Fibroblast of mammary gland (primary cell): ENCODE measurements around the gene YAF2.

Experiments used
- DNase-seq: peaks from one replicate; pipeline ENCODE4 v3.0.0-alpha.2; 2010; ENCODE audit warnings: low read depth
- H3K4me3 ChIP-seq: 2 replicates; pipeline ENCODE4 v1.5.1; 2011; ENCODE audit warnings: low read depth, mild to moderate bottlenecking, low read length, moderate library complexity; ENCODE audit not compliant: control insufficient read depth
- TF ChIP-seq, protein P1 (sequence below): conservative IDR thresholded peaks from 2 replicates; pipeline ENCODE4 v1.5.1; 2011; ENCODE audit warnings: low read depth, low read length, inconsistent platforms; ENCODE audit not compliant: control insufficient read depth, insufficient read depth

Gene YAF2

GRCh38 chr12:42128327-42128726 is 109.7 kb downstream of the YAF2 start:
- H3K4me3 ChIP-seq, result no peak overlapping the region
- TF ChIP-seq, protein P1, sequence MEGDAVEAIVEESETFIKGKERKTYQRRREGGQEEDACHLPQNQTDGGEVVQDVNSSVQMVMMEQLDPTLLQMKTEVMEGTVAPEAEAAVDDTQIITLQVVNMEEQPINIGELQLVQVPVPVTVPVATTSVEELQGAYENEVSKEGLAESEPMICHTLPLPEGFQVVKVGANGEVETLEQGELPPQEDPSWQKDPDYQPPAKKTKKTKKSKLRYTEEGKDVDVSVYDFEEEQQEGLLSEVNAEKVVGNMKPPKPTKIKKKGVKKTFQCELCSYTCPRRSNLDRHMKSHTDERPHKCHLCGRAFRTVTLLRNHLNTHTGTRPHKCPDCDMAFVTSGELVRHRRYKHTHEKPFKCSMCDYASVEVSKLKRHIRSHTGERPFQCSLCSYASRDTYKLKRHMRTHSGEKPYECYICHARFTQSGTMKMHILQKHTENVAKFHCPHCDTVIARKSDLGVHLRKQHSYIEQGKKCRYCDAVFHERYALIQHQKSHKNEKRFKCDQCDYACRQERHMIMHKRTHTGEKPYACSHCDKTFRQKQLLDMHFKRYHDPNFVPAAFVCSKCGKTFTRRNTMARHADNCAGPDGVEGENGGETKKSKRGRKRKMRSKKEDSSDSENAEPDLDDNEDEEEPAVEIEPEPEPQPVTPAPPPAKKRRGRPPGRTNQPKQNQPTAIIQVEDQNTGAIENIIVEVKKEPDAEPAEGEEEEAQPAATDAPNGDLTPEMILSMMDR, result no peak
- peak; percentile 52 for DNase-seq

DNA sequence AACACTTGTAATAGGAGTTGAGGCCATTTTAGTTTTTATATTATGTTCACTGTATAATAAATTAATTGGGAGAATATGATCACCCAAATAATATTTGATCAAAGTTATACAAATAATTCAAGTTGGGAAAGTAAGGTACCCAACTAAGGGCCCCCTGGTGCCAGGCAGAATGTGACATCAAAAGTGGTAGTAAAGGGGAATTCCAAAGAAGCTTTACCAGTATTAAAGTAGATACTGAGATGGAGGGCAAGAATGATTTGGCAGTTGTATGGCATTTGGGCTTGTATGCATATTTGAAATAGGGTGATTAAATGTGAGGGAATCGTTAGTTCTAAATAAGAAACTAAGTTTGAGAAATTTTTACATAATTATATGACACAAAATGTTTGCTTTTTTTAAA is 111.1 kb downstream of the YAF2 start:
- no peak for DNase-seq
- TF ChIP-seq, protein P1, result no peak
- no peak overlapping the region for H3K4me3 ChIP-seq

DNA sequence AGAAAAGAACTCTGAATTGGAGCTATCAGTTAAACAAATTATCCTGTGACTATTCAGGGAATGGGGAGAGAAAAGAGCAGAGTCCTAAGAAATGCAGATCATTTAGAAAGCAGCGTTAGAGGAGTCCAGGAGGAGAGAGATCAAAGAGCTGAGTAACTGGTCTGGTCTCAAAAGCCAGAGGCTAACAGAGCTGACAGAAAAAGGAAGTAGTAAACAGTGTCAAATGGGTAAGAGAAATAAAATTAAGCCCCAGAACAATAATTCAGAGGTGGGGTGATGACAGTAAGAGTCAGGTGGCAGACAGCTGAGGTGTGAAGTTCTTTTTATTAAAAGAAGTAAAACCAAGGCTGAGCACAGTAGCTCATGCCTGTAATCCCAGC is 112.7 kb downstream of the YAF2 start:
- H3K4me3 ChIP-seq, result no peak overlapping the region
- TF ChIP-seq, protein P1, result no peak
- no peak for DNase-seq

DNA sequence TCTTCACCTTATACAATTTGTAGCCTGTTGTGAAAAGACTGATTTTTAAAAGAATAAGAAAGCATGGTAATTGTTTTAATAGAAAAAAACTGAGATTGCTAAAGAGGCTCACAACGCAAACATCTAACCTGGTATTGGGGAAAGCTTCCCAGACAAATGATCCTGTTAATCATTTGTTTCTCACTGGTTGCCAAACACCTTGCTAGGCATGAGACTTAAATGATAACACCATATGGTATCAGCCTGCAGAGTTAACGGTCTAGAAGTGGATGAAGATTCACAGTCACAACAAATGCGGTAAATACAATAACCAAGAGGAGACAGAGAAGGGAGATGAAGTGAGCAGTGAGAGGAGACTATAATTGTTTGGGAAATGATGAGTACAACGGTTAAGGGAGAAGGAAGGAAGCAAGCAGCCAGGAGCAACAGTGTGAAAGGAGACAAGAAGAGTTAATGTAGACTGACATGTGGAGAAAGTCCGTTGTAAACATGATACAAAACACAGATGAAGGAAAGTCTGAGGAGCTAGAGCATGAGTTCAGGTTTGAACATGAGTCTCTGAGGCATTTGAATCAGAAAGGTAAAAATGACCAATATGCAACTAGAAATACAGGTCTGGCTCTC is 113.2 kb downstream of the YAF2 start:
- no peak for DNase-seq
- TF ChIP-seq, protein P1, result no peak
- no peak overlapping the region for H3K4me3 ChIP-seq

GRCh38 chr12:42119085-42119633 is 118.9 kb downstream of the YAF2 start:
- DNase-seq, result peak; percentile 88
- H3K4me3 ChIP-seq, result no peak overlapping the region
- TF ChIP-seq, protein P1, result no peak

- H3K4me3 ChIP-seq, result no peak overlapping the region
- DNase-seq, result peak; percentile 31
- TF ChIP-seq, protein P1, result no peak
Measured at GRCh38 chr12:42118136-42118879, 119.7 kb downstream of the YAF2 start.

GRCh38 chr12:42109031-42109430 is 129.0 kb downstream of the YAF2 start:
- no peak overlapping the region for H3K4me3 ChIP-seq
- DNase-seq, result no peak
- TF ChIP-seq, protein P1, result no peak
